Measurements from ENCODE around the gene BICRA. TPM values are rescaled to one million over a fixed set of nuclear protein-coding genes. Genes with fewer than 3 reads are reported as not detected.
A peak's percentile ranks its signal among the peaks of the same experiment; 100 is the strongest.
"Not testable (repeated sequence)": the region's sequence is repeated elsewhere in the genome, so short reads cannot be mapped to it uniquely, and the experiment has no call there.

Gene BICRA
- total RNA-seq, 3 donors from 2014 or later: 4.2 to 8.3 (median 7.5) TPM

- no peaks in the 10 kb centered on the region for H3K36me3 ChIP-seq
- no peaks in the 10 kb centered on the region for H3K9me3 ChIP-seq
- DNase-seq (ENCODE audit: low spot score in 2 of 2): peak; percentile 72 to 84
- intact Hi-C loops (cut with DNase I; ENCODE audit: low total_unique reads): no loop called here
- peaks cover 6% of the 10 kb centered on the region in 2 donors for H3K4me1 ChIP-seq
- no peaks in the 10 kb centered on the region for H3K27me3 ChIP-seq
- peak; percentile 51 to 90 (median 59) for TF ChIP-seq POLR2AphosphoS5 (IDR thresholded peaks at IDR 0.05)
- no peak for TF ChIP-seq POLR2A (IDR thresholded peaks at IDR 0.05)
- H3K4me3 ChIP-seq: peak overlapping the region; percentile 20 to 53 (median 30)
- H3K27ac ChIP-seq: peak overlapping the region; percentile 88 to 97
Measured at GRCh38 chr19:47719047-47719859, 110.3 kb downstream of the BICRA start.

GRCh38 chr19:47720669-47721422 is 111.9 kb downstream of the BICRA start:
- DNase-seq (ENCODE audit: low spot score in 2 of 2): no peak
- H3K27me3 ChIP-seq: no peaks in the 10 kb centered on the region
- peak overlapping the region in 1 of 3 donors; percentile 53 for H3K4me3 ChIP-seq
- no peaks in the 10 kb centered on the region for H3K36me3 ChIP-seq
- TF ChIP-seq POLR2AphosphoS5 (IDR thresholded peaks at IDR 0.05) (no peak), CTCF (IDR thresholded peaks at IDR 0.05) (no peak), POLR2A (IDR thresholded peaks at IDR 0.05) (no peak)
- no peaks in the 10 kb centered on the region for H3K9me3 ChIP-seq
- peak overlapping the region; percentile 88 to 97 for H3K27ac ChIP-seq
- H3K4me1 ChIP-seq: peaks cover 6% of the 10 kb centered on the region in 2 donors
- intact Hi-C loops (cut with DNase I; ENCODE audit: low total_unique reads): no loop called here

GRCh38 chr19:47723581-47723940 is 114.6 kb downstream of the BICRA start:
- intact Hi-C loops (cut with DNase I; ENCODE audit: low total_unique reads): no loop called here
- Histone ChIP-seq H3K9me3 (no peaks in the 10 kb centered on the region), H3K36me3 (no peaks in the 10 kb centered on the region), H3K27ac (peak overlapping the region; percentile 50 to 87), H3K4me1 (peaks cover 6% of the 10 kb centered on the region in 2 donors), H3K4me3 (peak overlapping the region in 2 of 3 donors; percentile 31 to 50), H3K27me3 (no peaks in the 10 kb centered on the region)
- TF ChIP-seq POLR2A (IDR thresholded peaks at IDR 0.05): no peak
- no peak for TF ChIP-seq CTCF (IDR thresholded peaks at IDR 0.05)
- peak in 1 of 2 donors; percentile 73 for DNase-seq (ENCODE audit: low spot score in 2 of 2)

GRCh38 chr19:47725759-47726401 is 116.9 kb downstream of the BICRA start:
- Histone ChIP-seq H3K36me3 (no peaks in the 10 kb centered on the region), H3K4me1 (peaks cover 9 to 13% of the 10 kb centered on the region in 2 donors), H3K9me3 (no peaks in the 10 kb centered on the region), H3K4me3 (no peak overlapping the region), H3K27ac (peak overlapping the region; percentile 56 to 95), H3K27me3 (no peaks in the 10 kb centered on the region)
- intact Hi-C loops (cut with DNase I; ENCODE audit: low total_unique reads): no loop called here
- TF ChIP-seq POLR2A (IDR thresholded peaks at IDR 0.05): no peak
- peak in 1 of 2 donors; percentile 64 for DNase-seq (ENCODE audit: low spot score in 2 of 2)

- TF ChIP-seq POLR2AphosphoS5 (IDR thresholded peaks at IDR 0.05): no peak
- TF ChIP-seq CTCF (IDR thresholded peaks at IDR 0.05): no peak
- no peak for TF ChIP-seq POLR2A (IDR thresholded peaks at IDR 0.05)
- DNase-seq (ENCODE audit: low spot score in 2 of 2): no peak
- no peaks in the 10 kb centered on the region for H3K27me3 ChIP-seq
- H3K27ac ChIP-seq: peak overlapping the region; percentile 56 to 95
- H3K4me1 ChIP-seq: peaks cover 9 to 13% of the 10 kb centered on the region in 2 donors
- no peaks in the 10 kb centered on the region for H3K9me3 ChIP-seq
- no peak overlapping the region for H3K4me3 ChIP-seq
- H3K36me3 ChIP-seq: no peaks in the 10 kb centered on the region
- intact Hi-C loops (cut with DNase I; ENCODE audit: low total_unique reads): no loop called here
Measured at GRCh38 chr19:47726467-47726866, 117.5 kb downstream of the BICRA start.

- intact Hi-C loops (cut with DNase I; ENCODE audit: low total_unique reads); H3K4me1 ChIP-seq: not testable (repeated sequence)
- H3K27ac ChIP-seq: peak overlapping the region; percentile 94 to 95
Measured at GRCh38 chr19:47728295-47728694, 119.4 kb downstream of the BICRA start.

More at GRCh38 chr19:47728295-47728694, 119.4 kb downstream of the BICRA start:
- not testable (repeated sequence) for DNase-seq (ENCODE audit: low spot score in 2 of 2); H3K27me3 ChIP-seq; H3K36me3 ChIP-seq; H3K9me3 ChIP-seq; H3K4me3 ChIP-seq
